ENCODE measurements around the gene SPAG16. TPM values are rescaled to one million over a fixed set of nuclear protein-coding genes. Genes with fewer than 3 reads are reported as not detected.

Gene SPAG16
- total and polyA plus RNA-seq, 2 donors from 2014 or later: 35.9 to 38.5 TPM

- FAIRE-seq (peak; percentile 60), DNase-seq (no peak)
- intact Hi-C loops (cut with DNase I): no loop called here
- TF ChIP-seq, protein P1, sequence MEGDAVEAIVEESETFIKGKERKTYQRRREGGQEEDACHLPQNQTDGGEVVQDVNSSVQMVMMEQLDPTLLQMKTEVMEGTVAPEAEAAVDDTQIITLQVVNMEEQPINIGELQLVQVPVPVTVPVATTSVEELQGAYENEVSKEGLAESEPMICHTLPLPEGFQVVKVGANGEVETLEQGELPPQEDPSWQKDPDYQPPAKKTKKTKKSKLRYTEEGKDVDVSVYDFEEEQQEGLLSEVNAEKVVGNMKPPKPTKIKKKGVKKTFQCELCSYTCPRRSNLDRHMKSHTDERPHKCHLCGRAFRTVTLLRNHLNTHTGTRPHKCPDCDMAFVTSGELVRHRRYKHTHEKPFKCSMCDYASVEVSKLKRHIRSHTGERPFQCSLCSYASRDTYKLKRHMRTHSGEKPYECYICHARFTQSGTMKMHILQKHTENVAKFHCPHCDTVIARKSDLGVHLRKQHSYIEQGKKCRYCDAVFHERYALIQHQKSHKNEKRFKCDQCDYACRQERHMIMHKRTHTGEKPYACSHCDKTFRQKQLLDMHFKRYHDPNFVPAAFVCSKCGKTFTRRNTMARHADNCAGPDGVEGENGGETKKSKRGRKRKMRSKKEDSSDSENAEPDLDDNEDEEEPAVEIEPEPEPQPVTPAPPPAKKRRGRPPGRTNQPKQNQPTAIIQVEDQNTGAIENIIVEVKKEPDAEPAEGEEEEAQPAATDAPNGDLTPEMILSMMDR (IDR thresholded peaks at IDR 0.05; ENCODE audit: borderline replicate concordance, extremely low read depth, insufficient read depth): no peak
- Histone ChIP-seq H3K27me3 (ENCODE audit: control insufficient read depth, insufficient read depth, low read length) (no peaks in the 10 kb centered on the region), H3K4me1 (ENCODE audit: control insufficient read depth in 2 of 3, insufficient read depth in 2 of 3, low read depth in 1 of 3, low read length in 3 of 3) (no peaks in the 10 kb centered on the region), H3K27ac (ENCODE audit: low read depth in 2 of 2, low read length in 2 of 2) (no peak overlapping the region), H3K4me3 (ENCODE audit: low read length in 3 of 3) (no peak overlapping the region), H3K36me3 (ENCODE audit: control insufficient read depth in 2 of 3, insufficient read depth in 3 of 3, low read length in 3 of 3) (no peaks in the 10 kb centered on the region), H3K9ac (ENCODE audit: low read length in 3 of 3) (no peak overlapping the region), H3K9me3 (ENCODE audit: control insufficient read depth in 2 of 3, insufficient read depth in 1 of 3, low read length in 3 of 3) (no peaks in the 10 kb centered on the region)
Observed at GRCh38 chr2:214401580-214401979, 1117.3 kb downstream of the SPAG16 start.

DNA sequence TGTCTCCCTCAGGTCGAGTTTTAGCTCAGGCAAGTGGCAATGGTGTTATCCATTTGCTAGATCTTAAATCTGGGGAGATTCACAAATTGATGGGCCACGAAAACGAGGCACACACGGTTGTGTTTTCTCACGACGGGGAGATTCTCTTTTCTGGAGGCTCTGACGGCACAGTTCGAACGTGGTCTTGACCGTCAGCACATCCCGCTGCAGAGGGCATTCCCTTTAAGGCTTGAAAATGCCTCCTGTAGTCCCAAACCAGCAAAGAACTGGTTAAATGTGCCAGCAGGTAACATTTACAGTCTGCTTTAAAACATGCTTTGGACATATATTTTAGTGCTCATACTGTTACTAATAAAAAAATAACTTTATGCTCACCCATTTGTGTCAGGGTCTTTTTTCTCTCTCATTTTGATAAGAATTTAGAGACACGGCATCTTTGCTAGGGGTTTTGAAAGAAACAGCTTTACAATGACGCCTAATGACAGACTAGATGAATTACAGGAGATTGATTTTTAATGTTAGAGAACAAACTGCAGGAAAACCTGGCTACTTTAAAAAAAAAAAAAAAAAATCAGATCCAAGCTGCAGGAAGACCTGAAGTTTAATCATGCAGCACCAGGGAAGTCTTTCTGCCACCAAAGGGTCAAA, 1126.0 kb downstream of the SPAG16 start:
- intact Hi-C loops (cut with DNase I): no loop called here

DNA sequence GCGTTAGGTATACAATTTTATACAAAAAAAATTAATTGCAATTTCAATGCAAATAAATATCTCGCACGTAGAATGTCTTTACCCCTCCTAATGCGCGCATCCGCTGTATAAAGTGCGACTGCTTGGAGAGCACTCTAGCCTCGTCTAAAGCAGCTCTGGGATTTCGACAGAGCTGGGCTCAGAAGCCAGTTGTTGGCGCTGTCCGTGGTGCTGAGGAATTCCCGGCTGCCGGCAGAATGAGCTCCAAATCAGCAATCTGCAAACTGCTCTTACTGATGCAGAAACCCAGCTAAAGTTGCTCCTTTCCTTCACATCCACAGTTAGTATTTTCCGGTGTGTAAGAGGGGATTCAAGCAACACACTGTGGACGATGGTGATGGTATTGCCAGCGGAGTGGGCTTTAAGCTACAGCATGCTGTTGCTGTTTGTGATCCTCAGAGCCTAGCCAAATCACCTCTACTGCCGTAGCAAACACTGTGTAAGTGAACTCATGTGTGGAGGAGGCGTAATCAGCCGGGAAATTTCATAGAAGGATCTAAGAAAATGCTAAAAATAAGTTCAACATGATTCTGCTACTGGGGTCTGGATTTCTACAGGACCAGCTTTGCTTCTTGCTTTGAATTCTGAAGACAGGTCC, 1126.8 kb downstream of the SPAG16 start, which contains the start of gene VWC2L:
Gene VWC2L, plus strand, starts transcription at position 137 of the 637 bp plus-strand sequence. CDS start 3,140 bp downstream, outside the sequence.
- DNase-seq (peak; percentile 38 to 94 (median 90)), FAIRE-seq (no peak)
- TF ChIP-seq, protein P1 (IDR thresholded peaks at IDR 0.05; ENCODE audit: borderline replicate concordance, extremely low read depth, insufficient read depth): no peak
- H3K27ac ChIP-seq (ENCODE audit: low read depth in 2 of 2, low read length in 2 of 2): no peak within 1 kb of the TSS
- H3K4me1 ChIP-seq (ENCODE audit: control insufficient read depth in 2 of 3, insufficient read depth in 2 of 3, low read depth in 1 of 3, low read length in 3 of 3): no peaks in the 10 kb centered on the region
- no peaks in the 10 kb centered on the region for H3K9me3 ChIP-seq (ENCODE audit: control insufficient read depth in 2 of 3, insufficient read depth in 1 of 3, low read length in 3 of 3)
- no peak within 1 kb of the TSS for H3K4me3 ChIP-seq (ENCODE audit: low read length in 3 of 3)
- no peaks in the 10 kb centered on the region for H3K27me3 ChIP-seq (ENCODE audit: control insufficient read depth, insufficient read depth, low read length)
- no peaks in the 10 kb centered on the region for H3K36me3 ChIP-seq (ENCODE audit: control insufficient read depth in 2 of 3, insufficient read depth in 3 of 3, low read length in 3 of 3)
- no peak within 1 kb of the TSS for H3K9ac ChIP-seq (ENCODE audit: low read length in 3 of 3)
- intact Hi-C loops (cut with DNase I): no loop called here

More for the DNA sequence above, 1126.0 kb downstream of the SPAG16 start:
- FAIRE-seq: no peak
- Histone ChIP-seq H3K27ac (ENCODE audit: low read depth in 2 of 2, low read length in 2 of 2) (no peak overlapping the region), H3K9me3 (ENCODE audit: control insufficient read depth in 2 of 3, insufficient read depth in 1 of 3, low read length in 3 of 3) (no peaks in the 10 kb centered on the region), H3K4me3 (ENCODE audit: low read length in 3 of 3) (no peak overlapping the region), H3K27me3 (ENCODE audit: control insufficient read depth, insufficient read depth, low read length) (no peaks in the 10 kb centered on the region), H3K4me1 (ENCODE audit: control insufficient read depth in 2 of 3, insufficient read depth in 2 of 3, low read depth in 1 of 3, low read length in 3 of 3) (no peaks in the 10 kb centered on the region), H3K9ac (ENCODE audit: low read length in 3 of 3) (no peak overlapping the region), H3K36me3 (ENCODE audit: control insufficient read depth in 2 of 3, insufficient read depth in 3 of 3, low read length in 3 of 3) (no peaks in the 10 kb centered on the region)
- TF ChIP-seq, protein P1 (IDR thresholded peaks at IDR 0.05; ENCODE audit: borderline replicate concordance, extremely low read depth, insufficient read depth): no peak
- DNase-seq: no peak

All from kidney (tissue), 14 donors.